Measurements from ENCODE around the gene ALDH8A1. TPM values are rescaled to one million over a fixed set of nuclear protein-coding genes. Genes with fewer than 3 reads are reported as not detected.

ALDH8A1 gene
- total RNA-seq, 3 donors from 2014 or later = 0.48 to 2.3 (median 0.75) TPM

GRCh38 chr6:134880487-134881190, 69.3 kb downstream of the ALDH8A1 start:
- DNase-seq (no peak), ATAC-seq (no peak)
- Histone ChIP-seq H3K9me3 (no peaks in the 10 kb centered on the region), H3K36me3 (ENCODE audit: low read depth) (no peaks in the 10 kb centered on the region), H3K4me1 (ENCODE audit: low read depth) (peaks cover 4% of the 10 kb centered on the region), H3K4me3 (no peak overlapping the region)
- intact Hi-C loops (cut with DNase I, micrococcal nuclease) = loop anchor here in 1 of 2 donors (5.0 kb wide), 1 partner anchor 723 kb away; no protein-coding TSS in a partner anchor
- TF ChIP-seq CTCF (IDR thresholded peaks at IDR 0.05) = no peak

GRCh38 chr6:134878136-134878535, 71.8 kb downstream of the ALDH8A1 start:
- intact Hi-C loops (cut with DNase I, micrococcal nuclease) = no loop called here
- no peak for ATAC-seq
- Histone ChIP-seq H3K36me3 (ENCODE audit: low read depth) (no peaks in the 10 kb centered on the region), H3K4me1 (ENCODE audit: low read depth) (peaks cover 4% of the 10 kb centered on the region), H3K9me3 (no peaks in the 10 kb centered on the region), H3K4me3 (no peak overlapping the region)
- no peak for DNase-seq
- no peak for TF ChIP-seq CTCF (IDR thresholded peaks at IDR 0.05)

GRCh38 chr6:134875367-134875766, 74.5 kb downstream of the ALDH8A1 start:
- ATAC-seq = no peak

GRCh38 chr6:134873500-134874388, 76.2 kb downstream of the ALDH8A1 start:
- DNase-seq (peak in 1 of 3 donors; percentile 22), ATAC-seq (peak; percentile 69)
- TF ChIP-seq CTCF (IDR thresholded peaks at IDR 0.05) = no peak
- Histone ChIP-seq H3K36me3 (ENCODE audit: low read depth) (no peaks in the 10 kb centered on the region), H3K4me1 (ENCODE audit: low read depth) (no peaks in the 10 kb centered on the region), H3K9me3 (no peaks in the 10 kb centered on the region), H3K4me3 (no peak overlapping the region)
- intact Hi-C loops (cut with DNase I, micrococcal nuclease) = no loop called here

More at GRCh38 chr6:134875367-134875766, 74.5 kb downstream of the ALDH8A1 start:
- Histone ChIP-seq H3K36me3 (ENCODE audit: low read depth) (no peaks in the 10 kb centered on the region), H3K4me1 (ENCODE audit: low read depth) (no peaks in the 10 kb centered on the region), H3K4me3 (no peak overlapping the region), H3K9me3 (no peaks in the 10 kb centered on the region)
- TF ChIP-seq CTCF (IDR thresholded peaks at IDR 0.05) = no peak
- no peak for DNase-seq
- intact Hi-C loops (cut with DNase I, micrococcal nuclease) = no loop called here

GRCh38 chr6:134870677-134871498, 79.0 kb downstream of the ALDH8A1 start:
- no peak for TF ChIP-seq CTCF (IDR thresholded peaks at IDR 0.05)
- DNase-seq (no peak), ATAC-seq (peak; percentile 63)

More at GRCh38 chr6:134870677-134871498, 79.0 kb downstream of the ALDH8A1 start:
- intact Hi-C loops (cut with DNase I, micrococcal nuclease) = no loop called here
- Histone ChIP-seq H3K4me3 (no peak overlapping the region), H3K36me3 (ENCODE audit: low read depth) (no peaks in the 10 kb centered on the region), H3K4me1 (ENCODE audit: low read depth) (no peaks in the 10 kb centered on the region), H3K9me3 (no peaks in the 10 kb centered on the region)
